Left colon (tissue), 2 donors: Measurements from ENCODE around the gene PIGH. TPM values are rescaled to one million over a fixed set of nuclear protein-coding genes. Genes with fewer than 3 reads are reported as not detected.
A peak's percentile ranks its signal among the peaks of the same experiment; 100 is the strongest.
"Not testable (repeated sequence)": the region's sequence is repeated elsewhere in the genome, so short reads cannot be mapped to it uniquely, and the experiment has no call there.

Experiments
- ATAC-seq: fragments of 200-7000 bp; cut with Tn5 transposase; one replicate; pipeline ENCODE4 v1.9.1; 2020; ENCODE audit warnings: mild to moderate bottlenecking, moderate library complexity
- DNase-seq, 2 donors: peaks; one replicate each; pipeline ENCODE4 v3.0.0-alpha.2; 2020
- intact Hi-C, 2 donors: fragments of 100-400 bp; cut with DNase I in 1 of 2; cut with micrococcal nuclease in 1 of 2; formaldehyde crosslinking; loops; one replicate each; pipeline versions ENCODE4 v1.11.2 to v1.14.0; 2022; cut with DNase I, micrococcal nuclease
- total RNA-seq, 2 donors: library from RNA; stranded (reverse); fragmentation: NEBNext Ultra II Directional; extraction: Animal tissue kit (Norgen Biotek cat#: 25700); gene quantifications; one replicate each; pipeline ENCODE4 v1.2.1, GENCODE V29; 2021
- donor health status: DM: no; HTN: no; CAD: no.
- donor health status: DM: yes; HTN: yes; CAD: no.

Gene PIGH
- total RNA-seq, 2 donors from 2014 or later, result 14.0 to 14.3 TPM

DNA sequence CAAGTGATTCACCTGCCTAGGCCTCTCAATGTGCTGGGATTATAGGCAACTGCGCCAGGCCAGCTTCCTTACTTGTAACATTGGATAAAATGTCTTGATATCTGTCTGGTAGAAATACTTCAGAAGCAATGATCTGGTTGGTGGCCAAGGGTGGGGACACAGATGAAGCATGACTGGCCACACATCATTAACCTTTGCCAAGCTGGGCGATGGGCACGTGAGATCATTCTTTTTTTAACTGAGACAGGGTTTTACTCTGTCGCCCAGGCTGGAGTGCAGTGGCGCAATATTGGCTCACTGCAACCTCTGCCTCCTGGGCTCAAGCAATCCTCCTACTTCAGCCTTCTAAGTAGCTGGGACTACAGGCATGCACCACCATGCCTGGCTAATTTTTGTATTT lies 35.8 kb downstream of the PIGH start:
- DNase-seq (no peak), ATAC-seq (no peak)
- intact Hi-C loops, result no loop called here

DNA sequence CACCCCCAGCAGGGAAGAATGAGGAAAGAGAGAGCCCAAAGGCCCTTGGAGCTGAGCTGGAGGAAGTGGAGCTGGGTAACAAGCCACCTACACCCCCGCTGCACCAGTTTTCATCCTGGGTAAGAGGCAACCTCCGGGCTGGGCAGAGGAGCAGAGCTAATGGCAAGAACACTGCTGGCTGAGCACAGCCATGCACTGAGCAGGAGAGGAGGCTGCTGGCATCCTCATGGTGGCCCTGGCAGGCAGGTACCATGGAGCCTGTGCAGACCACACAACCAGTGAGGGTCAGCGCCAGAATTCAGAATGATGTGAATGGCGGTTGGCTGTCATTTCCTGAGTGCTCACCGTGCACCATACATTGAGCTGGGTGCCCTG lies 37.3 kb downstream of the PIGH start:
- intact Hi-C loops, result no loop called here
- ATAC-seq, result no peak
- no peak for DNase-seq

DNA sequence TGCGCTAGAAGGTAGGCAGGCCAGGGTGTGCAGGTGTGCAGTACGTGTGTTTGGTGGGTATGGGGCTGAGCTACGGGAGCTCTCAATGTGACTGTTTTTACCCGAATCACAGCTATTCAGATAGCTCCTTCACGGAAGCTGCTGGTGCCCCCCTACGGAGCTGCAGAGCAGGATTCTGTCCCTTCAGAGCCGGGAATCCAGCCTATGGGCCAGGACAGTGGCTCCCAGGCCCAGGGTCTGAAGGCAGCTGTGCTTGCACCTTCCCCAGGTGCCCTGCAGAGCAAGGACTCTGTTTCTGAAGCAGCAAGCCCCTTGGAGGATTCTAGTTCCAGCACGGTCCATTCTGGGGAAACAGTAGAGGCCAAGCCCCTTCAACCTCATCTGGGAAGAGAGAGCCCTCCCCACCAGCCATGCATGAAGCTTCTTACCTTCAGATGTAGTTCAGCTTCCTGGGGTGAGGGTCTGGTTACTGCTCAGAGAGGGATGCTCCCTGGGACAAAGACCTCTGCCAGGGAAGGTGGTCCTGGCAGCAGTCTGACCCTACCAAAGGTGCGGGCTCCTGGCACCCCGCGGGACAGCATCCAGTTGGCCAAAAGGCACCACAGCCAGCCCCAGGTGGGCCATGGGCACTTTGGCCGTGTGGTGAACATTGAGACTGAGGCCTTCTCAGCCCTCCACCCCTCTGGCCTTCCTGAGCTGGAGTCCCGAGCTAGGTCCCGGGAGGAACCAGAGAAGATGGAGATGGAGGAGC lies 37.9 kb downstream of the PIGH start:
- ATAC-seq (no peak), DNase-seq (no peak)
- intact Hi-C loops, result no loop called here

DNA sequence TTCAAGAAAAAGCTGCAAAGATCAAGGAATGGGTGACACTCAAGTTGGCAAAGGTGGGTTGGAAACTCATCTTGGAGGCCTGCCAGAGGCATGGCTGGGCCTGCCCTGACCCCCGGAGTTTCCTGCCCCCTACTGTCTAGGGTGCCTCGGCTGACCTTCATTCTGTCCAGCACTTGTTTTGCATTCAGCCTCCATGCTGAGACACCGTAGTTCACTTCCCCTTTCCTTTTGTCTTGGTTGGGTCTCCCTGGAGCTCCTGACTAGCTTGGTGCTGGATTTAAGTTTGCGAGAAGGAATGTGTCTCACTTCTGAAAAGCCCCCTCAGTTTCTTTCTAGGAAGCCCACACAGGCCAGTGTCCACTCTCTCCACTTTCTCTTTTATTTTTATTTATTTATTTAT lies 40.4 kb downstream of the PIGH start:
- intact Hi-C loops, result no loop called here
- no peak for ATAC-seq
- no peak for DNase-seq

DNA sequence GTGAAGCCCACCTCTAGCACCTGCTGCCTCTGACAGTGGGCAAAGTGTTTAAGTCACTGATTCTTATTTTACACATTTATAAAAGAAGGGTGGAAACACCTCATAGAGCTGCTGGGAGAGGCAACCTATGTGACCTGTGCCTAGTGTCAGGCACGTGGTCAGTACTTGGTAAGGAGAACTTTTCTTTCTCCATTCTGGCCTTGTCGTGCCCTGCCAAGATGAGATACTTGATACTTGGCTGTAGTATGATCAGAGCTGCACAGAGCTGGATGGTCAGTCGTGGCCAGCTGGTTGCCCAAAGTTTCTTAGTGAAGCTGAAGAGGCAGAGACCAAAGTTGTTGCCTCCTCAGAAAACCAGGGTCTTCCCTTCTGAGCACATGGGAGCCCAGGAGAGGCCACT lies 42.4 kb downstream of the PIGH start:
- no peak for DNase-seq
- intact Hi-C loops, result no loop called here
- no peak for ATAC-seq

DNA sequence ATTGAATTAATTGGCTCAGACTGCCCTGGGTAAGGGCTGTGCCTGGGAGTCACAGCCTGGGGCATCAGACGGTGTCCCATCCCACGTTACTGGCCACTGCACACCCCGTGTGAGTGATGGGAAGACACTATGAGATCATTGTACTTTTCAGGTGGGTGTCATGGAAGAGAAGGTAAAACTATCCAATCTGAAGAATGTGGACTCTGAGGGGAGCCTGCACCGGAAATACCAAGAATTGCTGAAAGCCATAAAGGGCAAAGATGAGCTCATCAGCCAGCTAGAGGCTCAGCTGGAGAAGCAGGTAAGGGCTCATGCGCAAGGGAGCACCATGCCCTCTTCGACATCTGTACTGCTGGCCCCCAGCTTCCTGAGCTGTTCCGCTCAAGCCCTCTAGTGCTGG lies 43.0 kb downstream of the PIGH start:
- no peak for DNase-seq
- ATAC-seq, result no peak
- intact Hi-C loops, result no loop called here

DNA sequence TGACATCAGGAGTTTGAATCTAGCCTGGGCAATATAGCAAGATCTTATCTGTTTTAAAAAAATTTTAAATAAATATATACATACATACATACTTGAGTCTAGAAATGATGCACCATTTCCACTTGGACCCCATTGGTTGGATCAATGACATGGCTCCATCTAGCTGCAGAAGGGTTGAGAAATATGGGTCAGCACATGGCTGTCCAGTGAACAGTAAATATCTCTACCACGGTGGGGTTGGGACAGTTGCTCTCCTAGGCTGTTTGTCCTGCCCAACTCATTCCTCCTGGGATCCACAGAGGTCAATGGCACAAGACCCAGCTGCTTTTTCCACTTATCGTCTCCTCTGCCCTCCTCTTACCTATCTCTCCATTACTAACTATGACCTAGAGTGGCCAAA lies 43.4 kb downstream of the PIGH start:
- intact Hi-C loops, result no loop called here
- no peak for DNase-seq

DNA sequence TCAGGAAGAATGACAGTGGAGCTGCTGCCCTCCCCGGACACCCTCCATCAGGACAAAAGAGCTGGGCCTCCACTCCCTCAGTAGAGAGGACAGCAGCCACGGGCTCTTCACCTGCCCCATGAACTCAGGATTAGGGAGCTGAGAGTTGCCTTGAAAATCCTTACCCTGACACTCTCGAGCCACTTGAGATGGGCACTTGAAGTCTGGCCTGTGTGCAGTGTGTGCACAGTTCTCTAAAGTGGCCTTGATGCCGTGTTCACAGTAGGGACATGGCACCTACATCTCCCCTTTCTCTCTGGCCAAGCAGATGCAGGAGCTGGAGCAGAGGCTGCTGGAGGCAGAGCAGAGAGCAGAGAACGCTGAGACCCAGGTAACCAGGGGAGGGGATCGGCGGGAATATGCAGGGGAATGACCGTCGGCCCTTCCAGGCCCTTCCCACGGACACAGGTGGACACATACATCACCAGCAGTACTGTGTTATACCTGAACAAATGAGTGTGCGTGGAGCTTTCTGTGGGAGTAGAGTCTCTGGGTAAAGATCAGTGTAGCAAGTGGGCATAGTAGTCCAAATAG lies 44.5 kb downstream of the PIGH start:
- DNase-seq (no peak), ATAC-seq (no peak)
- intact Hi-C loops, result no loop called here

More for the DNA sequence above, 43.4 kb downstream of the PIGH start:
- no peak for ATAC-seq

DNA sequence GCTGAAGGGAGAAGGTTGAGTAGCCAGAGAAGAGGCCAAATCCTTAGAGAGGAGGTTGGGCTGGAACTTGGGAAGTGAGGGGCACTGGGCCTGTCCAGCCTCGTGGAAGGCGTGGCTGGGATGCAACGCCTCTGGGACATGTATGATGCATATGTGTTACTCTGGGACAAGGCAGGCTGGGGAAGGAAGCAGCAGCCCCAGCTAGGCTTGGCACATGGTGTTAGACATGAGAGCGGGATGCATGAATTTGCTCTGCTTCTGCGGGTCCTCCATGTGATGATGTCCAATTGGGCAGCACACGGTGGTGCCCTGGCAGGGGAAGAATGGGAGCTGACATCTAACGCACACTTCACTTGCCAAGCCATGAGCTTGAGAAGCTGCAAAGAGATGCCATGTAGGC lies 45.7 kb downstream of the PIGH start:
- DNase-seq (no peak), ATAC-seq (no peak)
- intact Hi-C loops, result no loop called here

DNA sequence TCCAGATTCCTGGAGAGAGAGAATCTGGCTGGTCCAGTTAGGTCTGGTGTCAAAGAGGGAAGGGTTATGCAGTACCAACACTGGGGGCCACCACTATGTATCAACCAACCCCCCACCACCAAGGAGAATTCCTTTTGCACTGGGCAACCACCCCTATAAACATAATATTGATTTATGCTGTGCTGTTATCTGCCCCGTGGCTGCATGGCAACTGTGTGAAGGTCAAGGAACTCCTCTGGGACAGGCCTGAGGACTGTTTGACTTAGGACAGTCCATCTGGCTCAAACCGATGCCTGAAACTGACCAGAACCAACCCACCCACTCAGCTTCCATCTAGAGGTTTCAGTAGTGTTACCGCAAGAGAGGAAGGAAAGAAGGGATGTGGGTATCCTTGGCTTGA lies 46.5 kb downstream of the PIGH start:
- intact Hi-C loops, result no loop called here
- ATAC-seq, result no peak

DNA sequence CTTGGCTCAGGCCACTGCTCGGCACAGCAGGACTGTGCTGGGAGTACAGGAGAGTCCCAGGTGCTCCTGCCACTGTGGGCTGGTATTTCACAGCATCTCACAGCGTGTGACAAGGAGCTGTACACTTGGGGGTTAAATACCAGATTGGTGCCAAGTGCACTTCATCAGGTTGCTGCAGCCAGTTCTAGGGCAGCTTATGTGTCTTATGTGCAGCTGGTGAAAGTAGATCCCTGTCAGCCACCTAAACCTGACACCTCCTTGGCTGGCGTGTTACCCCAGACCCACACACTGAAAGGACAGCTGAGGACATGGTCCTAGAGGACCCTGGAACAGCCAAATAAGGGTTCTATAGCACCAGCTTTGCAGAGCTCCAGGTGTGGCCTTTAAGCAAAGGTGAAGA lies 48.1 kb downstream of the PIGH start:
- DNase-seq (no peak), ATAC-seq (no peak)
- intact Hi-C loops, result no loop called here

More for the DNA sequence above, 46.5 kb downstream of the PIGH start:
- DNase-seq, result no peak

DNA sequence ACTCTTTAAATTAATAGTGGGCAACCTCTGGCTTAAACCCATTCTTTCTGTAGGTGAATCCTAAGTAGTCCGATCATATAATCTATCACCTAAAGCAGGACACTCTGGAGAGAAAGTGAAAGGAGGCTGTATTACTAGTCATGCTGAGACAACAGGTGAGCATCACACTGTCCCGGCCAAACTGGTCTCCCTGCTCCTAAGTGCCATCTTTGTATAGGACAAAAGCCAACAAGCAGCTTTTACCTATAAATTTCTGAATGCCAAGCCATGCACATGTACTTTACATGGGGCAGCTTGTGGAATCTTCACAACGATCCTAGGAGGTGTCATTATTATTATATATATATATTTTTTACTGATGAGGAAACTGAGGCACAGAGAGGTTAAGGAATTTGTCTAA lies 48.9 kb downstream of the PIGH start:
- ATAC-seq, result no peak
- intact Hi-C loops, result no loop called here
- DNase-seq, result no peak

DNA sequence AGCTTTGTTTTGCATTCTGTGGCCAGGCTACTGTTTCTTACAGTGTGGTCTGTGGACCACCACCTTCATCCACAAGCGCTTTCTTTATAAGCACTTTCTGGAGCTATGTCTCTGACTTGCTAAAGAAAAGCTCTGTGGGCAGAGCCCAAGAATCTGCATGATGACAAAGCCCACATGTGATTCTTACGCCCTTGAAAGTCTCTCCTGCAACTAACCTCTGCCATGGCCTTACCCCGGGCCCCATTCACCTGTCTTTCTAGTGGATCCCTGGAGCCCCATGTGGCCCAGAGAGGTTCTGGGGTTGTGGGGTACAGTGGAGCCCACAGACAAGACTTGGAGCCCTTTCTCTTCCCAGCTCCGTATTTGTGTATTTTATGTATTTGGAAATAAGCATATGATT lies 50.3 kb downstream of the PIGH start:
- ATAC-seq, result no peak

DNA sequence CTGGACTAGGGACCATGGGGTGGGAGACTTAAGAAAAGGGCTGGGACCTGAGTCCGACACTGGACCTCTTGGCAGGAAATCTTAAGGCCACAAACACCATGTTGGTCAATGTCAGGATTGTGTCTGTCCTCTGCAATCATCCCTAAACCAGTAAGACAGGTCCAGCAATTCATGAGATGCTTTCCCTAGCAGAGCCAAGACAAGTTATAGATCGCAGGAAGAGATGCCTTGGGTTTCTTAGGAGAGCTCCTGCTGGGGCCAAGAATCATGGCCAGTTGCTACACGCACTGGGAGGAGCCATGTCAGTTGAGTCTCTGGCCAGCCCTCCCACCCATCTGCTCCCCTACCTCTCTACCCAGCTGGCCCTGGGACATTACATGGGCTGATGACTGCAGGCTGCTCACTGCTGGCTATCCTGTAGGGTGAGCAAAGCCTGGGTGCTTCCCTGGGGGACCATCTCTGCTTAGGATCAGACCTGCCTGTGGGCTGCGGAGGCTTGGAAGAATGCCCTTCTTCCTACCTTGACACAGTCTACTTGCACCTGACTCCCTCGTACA lies 52.8 kb downstream of the PIGH start:
- intact Hi-C loops, result no loop called here
- ATAC-seq, result no peak
- DNase-seq, result no peak

More for the DNA sequence above, 50.3 kb downstream of the PIGH start:
- DNase-seq, result no peak
- intact Hi-C loops, result no loop called here

DNA sequence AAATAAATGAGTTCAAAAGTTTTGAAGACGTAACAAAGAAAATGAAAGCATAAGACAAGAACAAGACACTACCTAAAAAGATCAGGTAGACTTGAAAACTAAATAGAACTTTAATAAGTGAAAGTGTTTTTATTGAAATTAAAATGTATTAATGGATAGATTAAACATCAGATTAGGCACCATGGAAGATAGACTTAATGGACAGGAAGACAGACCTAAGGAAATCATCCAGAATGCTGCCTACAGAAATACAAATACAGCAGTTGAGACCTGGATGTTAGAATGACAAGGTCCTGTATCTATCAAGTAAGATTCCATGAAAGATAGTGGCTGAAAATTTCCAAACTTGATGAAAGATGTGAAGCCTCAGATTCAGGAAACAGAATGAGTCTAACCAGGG lies 55.5 kb downstream of the PIGH start:
- ATAC-seq (no peak), DNase-seq (no peak)
- intact Hi-C loops, result no loop called here

DNA sequence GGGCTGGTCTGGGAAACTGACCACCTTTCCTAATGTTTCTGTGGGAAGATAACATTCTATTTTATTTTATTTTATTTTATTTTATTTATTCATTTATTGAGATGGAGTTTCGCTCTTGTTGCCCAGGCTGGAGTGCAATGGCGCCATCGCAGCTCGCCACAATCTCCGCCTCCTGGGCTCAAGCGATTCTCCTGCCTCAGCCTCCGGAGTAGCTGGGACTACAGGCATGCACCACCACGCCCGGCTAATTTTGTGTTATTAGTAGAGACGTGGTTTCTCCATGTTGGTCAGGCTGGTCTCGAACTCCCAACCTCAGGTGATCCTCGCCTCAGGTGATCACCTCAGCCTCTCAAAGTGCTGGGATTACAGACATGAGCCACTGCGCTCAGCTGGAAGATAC lies 57.4 kb downstream of the PIGH start:
- not testable (repeated sequence) for DNase-seq, ATAC-seq

DNA sequence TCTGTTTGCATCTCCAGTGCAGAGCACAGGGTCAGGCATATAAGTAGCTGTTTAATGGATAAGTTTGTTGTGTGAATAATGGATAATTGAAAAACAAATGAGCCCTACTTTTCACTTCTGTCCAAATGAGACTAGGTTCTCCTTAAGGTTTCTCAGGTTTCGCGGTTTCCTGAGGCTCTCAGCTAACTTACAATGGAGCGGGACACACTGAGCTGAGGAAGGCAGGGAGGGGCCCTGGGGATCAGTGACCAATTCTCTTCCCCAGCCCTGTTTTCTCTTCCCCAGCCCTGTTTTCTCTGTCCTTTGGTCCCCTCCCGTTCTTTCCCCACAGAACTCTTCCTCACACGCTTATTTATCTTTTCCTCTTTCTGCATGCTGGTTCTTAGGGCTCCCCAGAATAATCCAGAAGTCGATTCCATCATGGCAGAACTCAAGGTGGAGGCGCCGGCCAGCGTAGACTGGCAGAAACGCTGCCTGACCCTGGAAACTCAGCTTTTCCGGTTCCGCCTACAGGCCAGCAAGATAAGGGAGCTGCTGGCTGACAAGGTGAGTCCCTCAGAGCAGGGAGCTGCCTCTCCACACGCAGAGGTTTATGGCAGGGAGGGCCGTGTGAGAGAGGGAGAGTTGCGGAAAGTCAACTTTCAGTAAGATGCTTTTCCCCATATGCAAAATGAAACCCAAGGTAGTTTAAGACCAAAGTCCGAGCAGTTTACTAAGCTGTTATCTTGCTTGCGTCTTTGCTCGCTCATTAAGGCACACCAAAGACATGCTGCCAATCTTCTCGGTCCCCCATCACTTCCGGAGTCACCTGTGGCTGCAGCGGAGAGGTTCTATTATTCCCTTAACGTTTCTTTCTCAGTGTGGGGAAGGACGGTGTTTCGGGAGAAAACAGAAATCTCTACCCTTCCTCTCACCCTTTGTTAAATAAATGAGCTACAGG lies 58.4 kb downstream of the PIGH start:
- DNase-seq (peak; percentile 79 to 87), ATAC-seq (peak; percentile 96)
- intact Hi-C loops, result no loop called here

More for the DNA sequence above, 57.4 kb downstream of the PIGH start:
- intact Hi-C loops, result not testable (repeated sequence)
